Measurements from ENCODE around the gene NEU3.

DNA sequence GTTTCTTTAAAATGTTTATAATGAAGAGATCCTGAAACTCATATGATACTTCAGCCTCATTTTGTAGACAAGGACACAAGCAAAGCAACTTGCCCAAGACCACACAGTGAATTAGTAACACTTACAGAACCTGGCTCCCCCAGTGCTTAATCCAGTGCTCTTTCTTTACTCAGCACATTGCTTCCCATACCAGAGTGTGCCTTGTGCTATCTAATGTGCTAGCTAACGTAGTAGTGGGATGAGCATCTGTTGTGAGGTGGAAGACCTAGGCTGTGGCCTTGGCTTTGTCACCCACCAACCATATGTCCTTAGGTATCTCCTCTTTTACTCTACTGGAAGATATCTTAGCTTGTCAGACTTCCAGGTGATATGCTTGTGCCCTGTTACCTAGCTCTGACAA, 34.5 kb upstream of the NEU3 start:
- TF ChIP-seq, protein P1, sequence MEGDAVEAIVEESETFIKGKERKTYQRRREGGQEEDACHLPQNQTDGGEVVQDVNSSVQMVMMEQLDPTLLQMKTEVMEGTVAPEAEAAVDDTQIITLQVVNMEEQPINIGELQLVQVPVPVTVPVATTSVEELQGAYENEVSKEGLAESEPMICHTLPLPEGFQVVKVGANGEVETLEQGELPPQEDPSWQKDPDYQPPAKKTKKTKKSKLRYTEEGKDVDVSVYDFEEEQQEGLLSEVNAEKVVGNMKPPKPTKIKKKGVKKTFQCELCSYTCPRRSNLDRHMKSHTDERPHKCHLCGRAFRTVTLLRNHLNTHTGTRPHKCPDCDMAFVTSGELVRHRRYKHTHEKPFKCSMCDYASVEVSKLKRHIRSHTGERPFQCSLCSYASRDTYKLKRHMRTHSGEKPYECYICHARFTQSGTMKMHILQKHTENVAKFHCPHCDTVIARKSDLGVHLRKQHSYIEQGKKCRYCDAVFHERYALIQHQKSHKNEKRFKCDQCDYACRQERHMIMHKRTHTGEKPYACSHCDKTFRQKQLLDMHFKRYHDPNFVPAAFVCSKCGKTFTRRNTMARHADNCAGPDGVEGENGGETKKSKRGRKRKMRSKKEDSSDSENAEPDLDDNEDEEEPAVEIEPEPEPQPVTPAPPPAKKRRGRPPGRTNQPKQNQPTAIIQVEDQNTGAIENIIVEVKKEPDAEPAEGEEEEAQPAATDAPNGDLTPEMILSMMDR (conservative IDR thresholded peaks at IDR 0.05; ENCODE audit: low read length) = no peak
- TF ChIP-seq EZH2phosphoT487 (IDR thresholded peaks at IDR 0.05; ENCODE audit: borderline replicate concordance, low read depth, low read length) = no peak

Data from OCI-LY7 (cell line).